ENCODE measurements around the gene CORO7. TPM values are rescaled to one million over a fixed set of nuclear protein-coding genes. Genes with fewer than 3 reads are reported as not detected.
A peak's percentile ranks its signal among the peaks of the same experiment; 100 is the strongest.

Gene CORO7
- total RNA-seq (1 to 10 TPM; 5.2 to 7.9 (median 7.2) TPM), polyA plus RNA-seq (1 to 10 TPM; 3.4 to 5.8 (median 3.9) TPM)
- long read RNA-seq, donor 1, partial matches to known transcripts = 1 of 4 reads
- long read RNA-seq, donor 1, other reads (novel, unspliced or antisense) = 2 of 4 reads
- long read RNA-seq, donor 2, partial matches to known transcripts = 1 of 8 reads
- long read RNA-seq, donor 2, other reads (novel, unspliced or antisense) = 3 of 8 reads

DNA sequence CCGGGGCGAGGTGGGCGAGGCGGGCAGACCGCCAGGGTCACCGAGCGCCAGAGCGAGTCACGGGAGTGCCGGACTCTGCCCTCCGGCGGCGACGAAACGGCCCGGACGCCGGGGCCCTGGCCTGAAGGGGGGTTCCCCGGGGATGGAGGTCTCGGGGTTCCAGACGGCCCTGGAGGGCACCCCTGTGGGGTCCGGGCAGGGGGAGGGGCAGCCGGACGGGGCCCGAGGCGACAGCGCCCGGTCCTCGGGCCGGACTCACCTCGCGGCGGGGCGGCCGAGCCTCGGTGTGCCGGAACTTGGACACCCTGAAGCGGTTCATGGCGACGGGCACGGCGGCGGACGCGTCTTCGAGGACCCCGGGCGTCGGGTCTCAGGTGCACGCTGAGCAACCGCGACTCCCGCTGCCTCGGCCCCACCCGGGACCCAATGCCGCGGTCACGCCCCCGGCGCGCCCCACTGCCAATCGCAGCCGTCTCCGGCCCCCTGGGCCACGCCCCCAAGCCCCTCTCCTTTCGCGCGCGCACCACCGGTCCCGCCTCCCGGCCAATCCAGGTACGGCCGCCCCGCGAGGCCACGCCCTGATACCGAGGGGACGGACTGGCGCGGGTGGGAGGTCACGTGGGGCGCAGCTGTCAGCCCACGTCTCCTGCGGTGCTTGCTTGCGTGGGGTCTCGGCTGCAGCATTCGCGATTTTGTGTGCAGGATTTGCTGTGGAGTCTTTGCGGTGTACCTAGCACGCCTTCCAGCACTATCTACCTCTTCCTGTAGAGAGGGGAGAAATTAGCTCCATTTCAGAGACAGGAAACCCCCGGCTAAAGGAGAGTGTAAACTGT is at the start of gene CORO7:
Gene CORO7, minus strand, starts transcription at position 397 of the 833 bp plus-strand sequence. Its CDS starts 78 bp downstream, at position 319.
- Histone ChIP-seq H3K27me3 (ENCODE audit: insufficient read depth in 3 of 3, low read length in 2 of 3) (no peaks in the 10 kb centered on the region), H3K4me3 (peak within 1 kb of the TSS; percentile 96), H3K9me3 (no peaks in the 10 kb centered on the region), H3K4me1 (peaks cover 4% of the 10 kb centered on the region), H3K27ac (peak within 1 kb of the TSS; percentile 59), H3K36me3 (ENCODE audit: insufficient read depth in 1 of 2, low read depth in 1 of 2) (peaks cover 0 to 12% of the 10 kb centered on the region in 2 donors)
- 0 to 1% (median 1%) methylated on average over 56 to 92 of the region's 92 CpGs for WGBS, 3 donors
- ATAC-seq (peak; percentile 98 to 99 (median 98)), DNase-seq (peak; percentile 97 to 98)
- intact Hi-C loops (cut with DNase I) = no loop called here
- TF ChIP-seq, protein P1, sequence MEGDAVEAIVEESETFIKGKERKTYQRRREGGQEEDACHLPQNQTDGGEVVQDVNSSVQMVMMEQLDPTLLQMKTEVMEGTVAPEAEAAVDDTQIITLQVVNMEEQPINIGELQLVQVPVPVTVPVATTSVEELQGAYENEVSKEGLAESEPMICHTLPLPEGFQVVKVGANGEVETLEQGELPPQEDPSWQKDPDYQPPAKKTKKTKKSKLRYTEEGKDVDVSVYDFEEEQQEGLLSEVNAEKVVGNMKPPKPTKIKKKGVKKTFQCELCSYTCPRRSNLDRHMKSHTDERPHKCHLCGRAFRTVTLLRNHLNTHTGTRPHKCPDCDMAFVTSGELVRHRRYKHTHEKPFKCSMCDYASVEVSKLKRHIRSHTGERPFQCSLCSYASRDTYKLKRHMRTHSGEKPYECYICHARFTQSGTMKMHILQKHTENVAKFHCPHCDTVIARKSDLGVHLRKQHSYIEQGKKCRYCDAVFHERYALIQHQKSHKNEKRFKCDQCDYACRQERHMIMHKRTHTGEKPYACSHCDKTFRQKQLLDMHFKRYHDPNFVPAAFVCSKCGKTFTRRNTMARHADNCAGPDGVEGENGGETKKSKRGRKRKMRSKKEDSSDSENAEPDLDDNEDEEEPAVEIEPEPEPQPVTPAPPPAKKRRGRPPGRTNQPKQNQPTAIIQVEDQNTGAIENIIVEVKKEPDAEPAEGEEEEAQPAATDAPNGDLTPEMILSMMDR (IDR thresholded peaks at IDR 0.05) = no peak

DNA sequence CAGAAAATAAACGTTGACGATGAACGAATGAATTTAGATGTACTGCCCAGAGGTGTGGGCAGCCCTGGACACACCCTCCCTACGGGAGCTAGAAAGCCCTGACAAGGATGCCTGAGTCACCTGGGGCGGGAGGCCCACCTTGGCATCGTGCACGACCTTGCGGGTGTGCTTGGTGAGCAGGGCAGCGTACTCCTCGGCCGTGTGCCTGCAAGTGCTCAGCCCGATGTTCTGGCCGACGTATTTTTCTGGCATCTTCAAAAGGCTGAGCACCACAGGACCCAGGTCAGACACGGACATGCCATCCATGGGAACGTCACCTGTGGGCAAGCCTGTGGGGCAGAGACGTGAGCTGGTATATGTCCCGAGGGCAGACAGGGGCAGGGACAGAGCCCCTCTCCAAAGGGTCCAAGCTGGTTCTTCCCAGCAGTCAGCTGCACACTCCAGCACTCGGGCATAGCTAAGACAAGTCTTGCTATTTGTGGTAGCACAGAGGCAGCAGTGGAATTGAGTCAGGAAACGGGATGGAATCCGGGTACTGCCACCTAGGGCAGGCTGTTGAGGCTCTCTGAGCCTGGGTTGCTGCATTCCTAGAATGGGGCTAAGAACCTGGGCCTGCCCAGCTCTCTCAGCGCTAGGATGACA is 47.2 kb upstream of the CORO7 start:
- Histone ChIP-seq H3K36me3 (ENCODE audit: insufficient read depth in 1 of 2, low read depth in 1 of 2) (peaks cover 0 to 47% of the 10 kb centered on the region in 2 donors), H3K27ac (no peak overlapping the region), H3K27me3 (ENCODE audit: insufficient read depth in 3 of 3, low read length in 2 of 3) (no peaks in the 10 kb centered on the region), H3K9me3 (no peaks in the 10 kb centered on the region), H3K4me1 (no peaks in the 10 kb centered on the region), H3K4me3 (no peak overlapping the region)
- intact Hi-C loops (cut with DNase I) = loop anchor here in 1 of 2 donors (2.0 kb wide), 1 partner anchor 23 kb away; no protein-coding TSS in a partner anchor
- WGBS, 3 donors = 85 to 90% (median 85%) methylated on average over 22 of the region's 22 CpGs
- TF ChIP-seq, protein P1 (IDR thresholded peaks at IDR 0.05) = no peak
- DNase-seq = no peak
- ATAC-seq = no peak

DNA sequence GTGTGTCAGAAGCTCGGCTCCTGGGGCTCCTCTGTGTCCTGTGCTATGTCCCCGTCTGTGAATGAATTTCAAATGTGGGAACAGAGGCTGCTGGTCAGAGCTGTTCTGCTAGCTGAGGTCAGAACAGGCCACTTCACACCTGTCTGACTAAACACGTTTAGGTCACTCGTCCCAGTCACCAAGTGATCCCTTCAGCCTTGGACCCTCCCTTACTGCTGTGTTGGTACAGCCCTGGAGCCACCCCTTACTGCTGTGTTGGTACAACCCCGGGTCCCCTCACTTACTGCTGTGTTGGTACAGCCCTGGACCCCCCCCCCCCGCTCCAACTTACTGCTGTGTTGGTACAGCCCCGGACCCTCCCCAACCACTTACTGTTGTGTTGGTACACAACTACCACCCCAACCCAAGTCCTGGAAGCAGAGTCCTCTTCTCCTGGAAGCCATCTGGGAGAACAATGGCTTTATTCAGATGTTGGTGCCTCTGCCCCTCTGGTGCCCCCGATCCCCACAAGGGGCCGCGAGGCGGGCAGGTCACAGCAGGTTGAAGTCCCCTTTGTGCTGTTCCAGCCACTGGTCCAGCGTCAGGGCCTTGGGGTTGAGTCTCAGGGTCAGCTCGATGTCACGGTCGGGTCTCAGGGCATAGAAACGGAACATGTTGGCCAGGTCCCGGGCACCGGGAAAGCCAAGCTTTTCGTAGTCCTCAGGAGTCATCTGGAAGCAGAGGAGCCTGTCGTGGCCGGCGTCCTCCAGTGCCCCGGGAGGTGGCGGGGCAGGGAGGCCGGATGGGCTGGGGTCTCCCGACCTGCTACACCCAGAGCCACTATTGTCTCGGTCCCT is 45.1 kb upstream of the CORO7 start:
- Histone ChIP-seq H3K36me3 (ENCODE audit: insufficient read depth in 1 of 2, low read depth in 1 of 2) (peaks cover 0 to 67% of the 10 kb centered on the region in 2 donors), H3K27me3 (ENCODE audit: insufficient read depth in 3 of 3, low read length in 2 of 3) (no peaks in the 10 kb centered on the region), H3K4me1 (no peaks in the 10 kb centered on the region), H3K4me3 (no peak overlapping the region), H3K27ac (no peak overlapping the region), H3K9me3 (no peaks in the 10 kb centered on the region)
- WGBS, 3 donors = 75 to 80% (median 75%) methylated on average over 27 of the region's 27 CpGs
- intact Hi-C loops (cut with DNase I) = loop anchor here in 1 of 2 donors (2.0 kb wide), 1 partner anchor 21 kb away; no protein-coding TSS in a partner anchor
- TF ChIP-seq, protein P1 (IDR thresholded peaks at IDR 0.05) = no peak
- DNase-seq (no peak), ATAC-seq (peak in 3 of 4 donors; percentile 23 to 31 (median 23))

DNA sequence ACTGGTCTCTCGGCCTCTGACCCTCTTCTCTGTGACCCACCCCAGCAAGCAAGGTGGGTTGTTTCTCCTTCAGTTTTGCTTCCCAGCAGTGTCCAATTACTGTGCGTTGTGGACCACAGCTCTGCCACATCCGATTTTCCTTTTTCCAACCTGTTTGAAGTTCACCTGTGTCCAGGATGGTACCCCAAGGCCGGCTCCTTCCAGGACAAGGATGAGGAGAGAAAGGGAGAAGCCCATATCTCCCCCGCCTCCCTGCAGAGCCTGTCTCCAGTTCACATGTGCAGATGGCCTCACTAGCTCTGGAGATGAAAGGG is 44.5 kb upstream of the CORO7 start:
- intact Hi-C loops (cut with DNase I) = no loop called here
- Histone ChIP-seq H3K9me3 (no peaks in the 10 kb centered on the region), H3K4me1 (no peaks in the 10 kb centered on the region), H3K27me3 (ENCODE audit: insufficient read depth in 3 of 3, low read length in 2 of 3) (no peaks in the 10 kb centered on the region), H3K36me3 (ENCODE audit: insufficient read depth in 1 of 2, low read depth in 1 of 2) (peaks cover 0 to 73% of the 10 kb centered on the region in 2 donors), H3K4me3 (no peak overlapping the region), H3K27ac (no peak overlapping the region)
- TF ChIP-seq, protein P1 (IDR thresholded peaks at IDR 0.05) = no peak
- 81 to 83% (median 82%) methylated on average over 5 of the region's 5 CpGs for WGBS, 3 donors
- ATAC-seq = peak in 1 of 4 donors; percentile 9
- DNase-seq = no peak

All from psoas muscle (tissue), 8 donors.